Anterior cingulate cortex (tissue), 58 donors: ENCODE data around the gene INHBB.
A peak's percentile ranks its signal among the peaks of the same experiment; 100 is the strongest.
"Not testable (repeated sequence)": the region's sequence is repeated elsewhere in the genome, so short reads cannot be mapped to it uniquely, and the experiment has no call there.

ENCODE experiments used
- DNase-seq, 58 donors: peaks; one replicate each; lab custom pipeline; 2025; lab: John Stamatoyannopoulos, UW

Gene INHBB

DNA sequence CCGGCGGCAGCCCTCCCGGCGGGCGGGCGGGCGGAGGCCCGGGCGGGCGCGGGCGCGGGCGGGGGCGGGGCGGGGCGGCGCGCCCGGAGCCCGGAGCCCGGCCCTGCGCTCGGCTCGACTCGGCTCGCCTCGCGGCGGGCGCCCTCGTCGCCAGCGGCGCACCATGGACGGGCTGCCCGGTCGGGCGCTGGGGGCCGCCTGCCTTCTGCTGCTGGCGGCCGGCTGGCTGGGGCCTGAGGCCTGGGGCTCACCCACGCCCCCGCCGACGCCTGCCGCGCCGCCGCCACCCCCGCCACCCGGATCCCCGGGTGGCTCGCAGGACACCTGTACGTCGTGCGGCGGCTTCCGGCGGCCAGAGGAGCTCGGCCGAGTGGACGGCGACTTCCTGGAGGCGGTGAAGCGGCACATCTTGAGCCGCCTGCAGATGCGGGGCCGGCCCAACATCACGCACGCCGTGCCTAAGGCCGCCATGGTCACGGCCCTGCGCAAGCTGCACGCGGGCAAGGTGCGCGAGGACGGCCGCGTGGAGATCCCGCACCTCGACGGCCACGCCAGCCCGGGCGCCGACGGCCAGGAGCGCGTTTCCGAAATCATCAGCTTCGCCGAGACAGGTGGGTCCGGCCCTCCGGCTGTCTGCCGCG is at the start of gene INHBB:
INHBB (plus strand) TSS at position 111 of the 641 bp plus-strand sequence; CDS start at position 164, 53 bp downstream.
- DNase-seq, result peak in 1 of 58 donors; percentile 29

DNA sequence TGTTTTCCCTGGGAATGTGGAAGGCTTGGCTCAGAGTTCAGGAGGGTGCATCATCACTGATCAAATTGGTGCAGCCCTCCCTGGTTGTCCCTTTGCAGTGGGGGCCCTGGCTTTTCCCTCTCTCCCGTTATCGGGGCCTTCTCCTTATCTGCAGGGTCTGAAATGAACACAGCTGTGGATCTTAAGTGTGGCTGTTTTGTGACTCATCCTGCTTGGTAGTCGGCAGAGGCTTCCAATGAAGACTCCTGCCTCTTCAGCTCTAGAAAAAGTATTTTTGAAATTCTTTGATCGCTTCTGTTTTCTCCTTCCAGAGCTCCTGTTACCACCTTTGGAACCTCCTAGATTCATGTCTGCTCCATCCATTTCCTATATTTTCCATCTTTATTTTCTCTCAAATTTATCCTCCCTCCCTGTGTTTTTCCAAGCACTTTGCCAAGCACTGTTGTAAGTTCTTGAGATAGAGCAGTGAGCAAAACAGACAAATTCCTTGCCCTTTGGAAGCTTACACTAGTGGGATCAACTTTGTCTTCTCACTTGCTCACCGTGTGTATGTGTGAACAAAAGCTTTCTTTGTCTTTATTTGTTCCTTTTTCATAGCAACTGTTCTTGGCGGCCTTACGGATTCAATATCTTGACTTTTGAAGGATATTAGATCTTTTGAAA is 47.6 kb upstream of the INHBB start:
- DNase-seq, result no peak

DNA sequence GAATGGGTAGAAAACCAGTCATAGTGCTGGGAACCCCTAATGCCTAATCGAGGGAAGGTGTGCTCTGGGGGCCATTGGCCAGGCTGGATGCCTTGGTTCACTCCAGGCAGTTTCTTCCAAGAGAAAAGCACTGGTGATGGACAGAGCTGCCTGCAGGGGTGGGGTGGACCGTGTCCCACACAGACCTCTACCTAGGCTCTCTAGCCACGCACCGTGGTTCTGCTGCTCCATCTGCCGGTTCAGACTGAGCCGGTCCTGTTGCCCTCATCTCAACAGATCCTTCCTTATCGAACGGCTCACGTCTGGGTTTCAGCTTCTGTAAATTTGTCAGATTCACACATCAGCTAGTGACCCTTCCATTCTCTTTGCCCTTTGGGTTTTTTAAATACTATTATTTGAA is 46.9 kb upstream of the INHBB start:
- no peak for DNase-seq

DNA sequence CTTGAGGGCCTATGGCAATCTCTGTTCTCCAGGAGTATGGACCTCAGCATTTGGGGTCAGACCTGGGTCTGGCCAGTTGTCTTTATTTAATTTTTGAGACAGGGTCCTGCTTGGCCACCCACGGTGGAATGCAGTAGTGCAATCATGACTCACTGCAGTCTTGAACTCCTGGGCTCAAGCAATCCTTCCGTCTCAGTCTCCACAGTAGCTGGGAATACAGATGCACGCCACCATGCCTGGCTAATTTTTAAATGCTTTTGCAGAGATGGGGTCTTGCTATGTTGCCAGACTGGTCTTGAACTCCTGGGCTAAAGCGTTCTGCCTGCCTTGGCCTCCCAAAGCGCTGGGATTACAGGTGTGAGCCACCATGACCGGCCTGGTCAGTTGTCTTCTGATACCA is 46.4 kb upstream of the INHBB start:
- DNase-seq, result no peak

DNA sequence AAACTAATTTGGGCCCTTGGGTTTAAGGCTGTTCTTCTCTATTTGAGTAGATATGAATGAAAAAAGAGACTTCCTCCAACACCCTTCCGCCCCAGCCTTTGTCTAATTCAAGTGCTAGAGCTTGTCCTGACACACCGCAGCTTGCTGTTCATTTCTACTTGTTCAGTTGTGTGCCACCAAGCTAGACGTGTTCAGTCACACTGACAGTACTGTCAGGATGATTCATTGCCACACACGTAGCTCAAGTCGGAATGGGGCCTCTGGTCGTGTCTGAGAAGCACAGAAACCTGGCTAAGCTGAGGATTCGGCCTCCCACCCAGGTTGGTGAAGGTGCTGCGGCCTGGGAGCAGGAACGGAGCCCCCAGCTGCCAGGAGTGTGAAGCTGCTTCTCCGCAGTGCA is 45.6 kb upstream of the INHBB start:
- no peak for DNase-seq

DNA sequence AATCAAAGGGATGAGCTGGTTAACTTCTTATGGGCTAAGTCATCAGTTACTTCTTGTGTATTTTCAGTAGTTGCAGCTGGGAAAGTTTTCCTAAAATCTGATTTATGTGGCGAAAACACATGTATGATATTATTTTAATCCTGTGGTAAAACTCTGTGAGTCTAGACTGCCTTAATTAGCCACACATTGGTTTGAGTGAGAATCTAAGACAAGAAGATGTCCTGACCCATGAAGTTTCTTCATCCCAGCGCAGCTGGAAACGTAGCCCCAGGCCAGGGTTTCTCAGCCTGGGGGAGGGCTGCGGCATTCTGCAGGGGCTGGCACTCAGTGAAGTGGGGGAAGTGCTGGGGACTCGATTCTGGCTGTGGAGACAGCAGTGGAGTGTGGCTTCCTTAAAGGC is 44.7 kb upstream of the INHBB start:
- no peak for DNase-seq

DNA sequence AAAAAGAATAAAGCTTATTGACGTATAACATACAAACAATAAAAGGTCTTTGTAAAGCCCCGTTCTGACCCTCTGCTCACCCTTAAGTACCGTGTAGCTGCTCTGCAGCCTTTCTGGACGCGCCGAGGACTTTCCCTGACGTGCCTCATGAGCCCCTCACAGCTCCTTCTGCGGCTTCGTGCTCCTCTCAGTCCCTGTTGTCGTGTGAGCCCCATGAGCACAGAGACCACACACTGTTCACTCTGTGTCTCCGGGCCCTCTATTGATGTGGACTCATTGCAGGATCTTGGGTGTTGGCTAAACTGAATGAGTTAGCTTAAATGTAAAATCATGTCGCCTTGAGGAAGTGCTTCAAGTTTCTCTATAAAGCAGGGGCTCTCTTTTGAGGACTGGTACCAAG is 43.6 kb upstream of the INHBB start:
- no peak for DNase-seq

DNA sequence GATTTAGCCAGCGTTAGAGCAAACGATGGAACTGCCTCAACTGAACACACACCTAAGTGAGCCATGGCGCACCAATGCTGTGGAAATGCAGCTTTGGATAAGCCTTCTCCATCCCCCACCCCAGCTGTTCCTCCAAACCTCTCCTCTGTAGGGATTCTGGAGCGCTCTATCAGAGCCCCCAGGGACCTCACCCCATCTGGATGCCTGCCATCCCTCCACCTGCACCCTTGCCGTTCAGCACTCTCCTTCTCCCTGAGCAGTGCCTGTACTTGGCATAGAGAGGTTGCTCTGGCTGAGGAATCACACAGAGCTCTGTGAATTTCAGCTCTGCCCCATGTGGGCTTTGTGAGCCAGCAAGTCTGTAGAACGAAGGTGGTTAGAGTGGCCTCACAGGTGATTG is 42.8 kb upstream of the INHBB start:
- no peak for DNase-seq

DNA sequence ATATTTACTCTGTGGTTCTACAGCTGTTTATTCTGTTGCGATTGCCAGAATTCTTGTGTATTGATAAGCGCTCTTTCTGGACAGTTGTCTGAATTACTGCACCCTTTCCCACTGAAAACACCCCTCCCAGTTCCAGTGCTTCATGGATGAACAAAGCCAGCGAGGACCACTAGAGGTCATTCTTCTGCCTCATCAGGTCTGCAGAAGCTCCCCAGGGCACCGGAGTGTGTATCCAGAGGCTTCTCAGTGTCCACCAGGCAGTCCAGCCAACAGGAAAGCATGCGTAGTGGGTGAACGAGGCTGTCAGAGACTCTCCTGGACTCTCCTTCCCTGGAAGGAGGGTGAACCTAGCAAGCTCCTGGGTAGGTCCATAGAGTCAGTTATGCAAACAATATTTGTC is 40.6 kb upstream of the INHBB start:
- no peak for DNase-seq

DNA sequence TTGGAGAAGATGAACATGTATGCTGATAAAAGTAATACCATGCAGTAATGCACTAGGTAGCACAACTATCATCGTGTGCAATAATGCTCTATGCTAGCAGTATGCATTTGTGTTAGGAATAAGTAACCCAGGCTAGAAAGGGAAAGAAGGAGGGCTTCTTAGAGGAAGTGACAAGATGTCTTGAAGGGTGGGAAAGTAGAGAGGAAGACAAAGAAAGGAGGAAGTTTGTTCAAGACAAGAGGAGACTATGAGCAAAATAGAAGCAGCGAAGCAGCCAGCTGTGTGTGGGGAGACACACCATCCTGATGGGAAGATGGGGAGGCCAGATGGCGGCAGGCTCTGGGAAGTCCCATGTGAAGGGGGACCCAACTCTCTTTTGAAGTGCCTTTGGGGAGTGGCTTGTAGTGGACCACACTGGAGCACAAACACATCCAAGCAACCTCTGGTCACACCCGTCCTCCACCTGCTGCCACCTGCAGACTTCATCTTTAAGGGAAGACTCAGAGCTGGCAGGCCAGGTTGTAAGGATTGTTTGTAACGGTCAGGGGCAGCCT is 39.9 kb upstream of the INHBB start:
- DNase-seq, result no peak

DNA sequence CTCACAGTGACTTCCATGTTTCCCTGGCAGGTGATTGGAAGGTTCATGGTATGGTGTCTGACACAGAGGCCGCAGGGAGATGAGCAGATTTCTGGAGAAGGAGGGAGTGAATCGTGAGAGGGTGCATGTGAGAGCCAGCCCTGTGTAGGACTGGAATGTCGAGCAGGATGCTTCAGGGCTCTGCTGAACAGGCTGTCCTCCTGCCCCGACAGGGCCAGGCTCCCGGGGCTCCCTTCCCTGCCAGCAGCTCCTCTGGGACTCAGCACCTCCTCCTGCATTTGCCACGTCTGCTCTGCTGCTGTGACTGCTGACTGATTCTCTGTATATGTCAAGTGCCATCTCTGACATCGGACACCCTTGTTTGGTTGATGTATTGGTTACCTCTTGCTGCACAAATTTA is 38.5 kb upstream of the INHBB start:
- no peak for DNase-seq

DNA sequence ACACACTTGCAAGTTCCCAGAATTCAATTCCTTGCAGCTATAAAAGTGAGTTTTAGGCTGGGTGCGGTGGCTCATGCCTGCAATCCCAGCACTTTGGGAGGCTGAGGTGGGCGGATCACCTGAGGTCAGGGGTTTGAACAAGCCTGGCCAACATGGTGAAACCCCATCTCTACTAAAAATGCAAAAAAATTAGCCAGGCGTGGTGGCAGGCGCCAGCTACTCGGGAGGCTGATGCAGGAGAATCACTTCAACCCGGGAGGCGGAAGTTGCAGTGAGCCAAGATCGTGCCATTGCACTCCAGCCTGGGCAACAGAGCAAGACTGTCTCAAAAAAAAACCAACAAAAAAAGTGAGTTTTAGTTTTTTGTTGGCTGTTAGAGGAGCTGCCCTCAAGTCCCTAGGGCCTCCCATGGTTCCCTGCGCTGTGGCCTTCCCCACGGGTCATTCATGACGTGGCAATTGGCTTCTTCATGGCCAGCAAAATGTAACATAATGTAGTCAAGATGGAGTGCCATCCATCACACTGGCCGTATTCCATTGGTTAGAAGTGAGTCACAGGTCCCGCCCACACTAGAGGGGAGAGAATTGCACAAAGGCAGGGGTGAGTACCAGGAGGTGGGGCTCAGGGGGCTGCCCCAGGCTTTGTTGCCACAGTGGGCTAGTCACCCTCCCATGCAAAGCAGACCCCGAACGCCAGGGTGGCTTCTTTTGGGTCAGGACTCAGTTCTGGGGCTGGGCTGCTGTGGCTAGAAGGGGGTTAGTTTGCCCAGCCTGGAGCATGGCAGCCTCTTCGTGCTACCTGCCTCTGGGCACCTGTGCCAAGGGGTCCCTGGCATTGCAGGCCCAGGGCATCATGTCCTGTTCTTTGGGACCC is 37.7 kb upstream of the INHBB start:
- DNase-seq, result no peak

DNA sequence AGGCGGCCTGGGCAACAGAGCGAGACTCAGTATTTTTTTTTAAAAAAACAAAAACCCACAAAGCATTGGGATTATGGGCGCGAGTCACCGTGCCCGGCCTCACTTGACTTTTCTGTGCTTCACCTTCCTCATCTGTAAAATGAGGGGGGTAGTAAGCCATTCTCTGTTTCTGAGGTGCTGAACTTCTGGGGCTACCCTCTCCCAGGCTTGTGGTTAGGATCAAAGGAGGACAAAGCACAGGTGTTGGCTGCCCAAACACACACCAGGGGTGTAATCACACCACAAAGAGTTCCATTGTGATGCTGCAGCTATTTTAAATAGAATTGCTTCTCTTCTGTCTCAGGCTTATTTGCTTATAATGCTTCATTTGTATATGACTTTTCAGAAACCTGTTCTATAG is 35.8 kb upstream of the INHBB start:
- no peak for DNase-seq

DNA sequence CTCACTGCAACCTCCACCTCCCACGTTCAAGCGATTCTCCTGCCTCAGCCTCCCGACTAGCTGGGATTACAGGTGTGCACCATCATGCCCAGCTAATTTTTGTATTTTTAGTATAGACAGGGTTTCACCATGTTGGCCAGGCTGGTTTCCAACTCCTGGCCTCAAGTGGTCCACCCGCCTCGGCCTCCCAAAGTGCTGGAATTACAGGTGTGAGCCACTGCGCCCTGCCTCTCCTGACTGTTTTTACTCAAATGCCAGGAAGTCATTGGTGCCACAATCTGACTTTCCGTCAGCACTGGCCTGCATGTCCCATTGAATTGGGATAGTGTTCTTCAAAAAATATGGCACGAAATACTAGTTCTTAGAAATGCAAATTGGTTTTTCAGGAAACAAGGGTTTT is 35.1 kb upstream of the INHBB start:
- not testable (repeated sequence) for DNase-seq

DNA sequence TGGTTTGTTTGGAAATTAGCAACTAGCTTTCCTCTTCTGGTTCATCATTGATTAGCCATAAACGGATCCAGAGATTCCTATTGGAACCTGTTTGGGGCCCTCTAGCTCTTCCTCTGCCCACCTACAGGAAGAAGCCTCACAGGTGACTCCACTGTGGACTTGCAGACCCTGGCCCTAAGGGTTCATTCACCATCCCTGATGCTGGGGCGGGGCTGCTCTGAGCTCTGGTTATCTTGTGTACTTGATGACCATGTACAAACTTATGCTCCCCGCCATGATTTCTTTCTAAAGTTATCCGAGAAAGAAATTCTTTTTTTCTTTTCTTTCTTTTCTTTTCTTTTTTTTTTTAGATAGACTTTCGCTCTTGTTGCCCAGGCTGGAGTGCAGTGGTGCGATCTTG is 33.9 kb upstream of the INHBB start:
- DNase-seq, result no peak

DNA sequence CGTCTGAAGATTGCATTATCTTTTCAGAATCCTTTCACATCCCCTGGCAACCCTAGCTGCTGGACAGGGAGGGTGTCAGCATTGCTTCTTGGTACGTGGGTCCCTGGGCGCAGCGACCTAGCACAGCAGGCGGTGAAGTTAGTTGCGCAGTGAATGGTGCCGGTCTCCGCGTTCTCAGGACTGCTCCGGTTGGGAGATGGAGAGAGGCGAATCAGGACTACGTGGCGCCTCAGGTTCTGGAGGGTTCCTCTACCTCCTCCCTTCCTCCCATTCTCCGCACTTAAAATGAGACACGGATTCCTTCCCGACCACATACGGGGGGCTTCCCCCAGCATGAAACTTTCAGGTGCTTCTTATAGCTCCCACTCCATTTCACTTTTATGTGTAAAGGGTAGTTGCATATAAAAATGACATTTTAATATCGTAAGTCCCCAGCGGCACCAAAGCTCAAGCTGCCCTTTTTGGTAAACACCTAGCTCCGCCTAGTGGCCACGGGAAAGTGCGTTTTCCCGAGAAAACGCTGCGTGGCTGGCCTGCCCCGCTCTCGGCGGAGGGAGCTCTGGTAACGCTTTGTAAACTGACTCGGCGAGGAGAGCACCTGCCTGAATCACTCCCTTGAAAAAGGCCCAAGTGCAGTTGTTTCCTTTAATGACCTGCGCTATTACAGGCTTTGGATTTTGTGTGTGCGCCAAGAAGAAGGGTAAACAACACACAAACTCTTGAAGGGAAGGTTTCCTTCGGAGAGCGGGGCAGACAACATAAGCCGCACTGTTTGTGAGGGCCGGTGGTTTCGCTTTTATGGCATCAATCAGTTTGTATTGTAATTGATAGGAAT is 32.9 kb upstream of the INHBB start:
- DNase-seq, result peak in 55 of 58 donors; percentile 39 to 90 (median 69)

DNA sequence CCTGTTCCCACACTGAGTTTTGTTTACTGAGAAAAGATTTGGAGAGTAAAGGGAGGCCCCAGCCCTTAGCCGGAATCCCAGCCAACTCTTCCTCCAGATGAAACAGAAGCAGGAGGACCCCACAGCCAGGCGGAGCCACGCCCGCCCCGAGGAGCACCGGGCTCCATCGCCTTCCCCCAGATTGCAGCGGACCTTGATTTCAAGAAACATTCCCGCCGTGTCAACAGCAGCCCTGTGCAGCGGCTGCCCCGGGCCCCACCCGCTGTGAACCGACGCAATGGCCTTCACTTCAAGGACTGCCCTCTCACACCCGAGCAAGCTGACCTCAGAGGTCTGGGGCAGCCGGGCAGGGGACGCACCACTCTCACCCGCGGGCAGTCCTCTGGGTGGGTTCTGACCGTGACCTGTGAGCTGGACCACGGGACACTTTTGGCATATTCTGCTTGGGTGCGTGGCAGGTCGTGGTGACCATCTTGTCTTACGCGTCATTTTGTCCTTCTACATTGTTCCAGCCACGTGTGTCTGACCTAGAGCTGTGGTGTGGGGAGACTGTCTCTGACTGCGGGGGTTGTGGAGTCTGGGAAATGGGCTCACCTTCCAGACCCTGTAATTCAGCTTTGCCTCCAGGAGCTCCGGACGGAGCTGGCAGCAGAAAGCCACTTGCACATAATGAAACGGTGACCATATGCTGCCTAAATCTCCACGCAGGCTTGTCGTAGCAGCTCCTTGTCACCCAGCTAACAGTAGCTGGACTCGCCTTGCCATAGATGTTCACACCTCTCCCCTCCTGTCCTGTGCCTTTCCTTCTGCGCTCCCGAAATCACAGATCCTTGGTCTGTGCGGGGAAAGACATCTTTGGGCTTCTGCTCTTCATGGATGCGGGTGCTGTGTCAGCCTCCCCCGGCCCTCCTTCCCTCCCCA is 32.0 kb upstream of the INHBB start:
- peak in 1 of 58 donors; percentile 25 for DNase-seq

DNA sequence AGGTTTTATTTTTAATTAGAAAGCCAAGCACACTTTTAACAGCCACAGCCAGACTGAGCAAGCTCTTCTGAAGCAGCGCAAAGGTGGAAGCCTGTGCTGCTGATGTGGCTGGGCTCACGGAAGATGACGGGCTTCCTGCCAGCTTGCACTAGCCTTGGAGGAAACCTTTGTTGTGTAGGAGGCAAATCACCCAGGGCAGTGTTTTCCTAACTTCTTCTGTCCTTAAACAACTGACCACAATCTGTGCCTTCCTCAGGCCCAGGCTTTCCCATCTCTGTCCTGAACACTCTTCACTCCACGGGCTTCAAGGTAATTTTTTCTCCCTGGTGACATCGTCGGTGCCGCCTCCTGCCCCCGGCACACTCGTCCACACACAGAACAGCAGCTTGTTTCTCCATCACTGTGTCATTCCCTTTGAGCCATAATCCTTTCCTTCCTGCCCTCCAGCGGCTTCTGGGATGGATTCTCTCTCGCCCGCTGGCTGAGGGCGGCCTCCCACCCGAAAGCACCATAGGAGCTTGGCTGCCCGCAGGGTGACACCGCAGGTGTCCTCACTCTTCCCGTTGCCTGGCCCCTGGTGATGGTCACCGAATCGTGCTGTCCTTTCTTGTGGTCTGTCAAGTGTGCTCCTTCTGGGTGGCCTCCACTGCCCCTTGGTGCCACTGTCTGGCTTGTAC is 31.1 kb upstream of the INHBB start:
- no peak for DNase-seq
